Smooth muscle cell (in vitro differentiated cells): ENCODE data around the gene SLC35F4. TPM values are rescaled to one million over a fixed set of nuclear protein-coding genes. Genes with fewer than 3 reads are reported as not detected.

Source experiments
- DNase-seq: peaks from one replicate; lab custom pipeline; 2025; ENCODE audit not compliant: unreplicated experiment; lab: John Stamatoyannopoulos, UW
- H2AFZ ChIP-seq: fragments of 200-600 bp; sonication (generic); 2 replicates; pipeline ENCODE4 v1.6.0; 2016; ENCODE audit warnings: antibody characterized with exemption, low read depth, mild to moderate bottlenecking
- H3F3A ChIP-seq: fragments of 200-600 bp; sonication (generic); 2 replicates; pipeline ENCODE4 v1.6.0; 2017; ENCODE audit warnings: antibody characterized with exemption, low read depth
- H3K27ac ChIP-seq: fragments of 200-600 bp; sonication (generic); 2 replicates; pipeline ENCODE4 v1.5.1; 2016; ENCODE audit warnings: low read depth, mild to moderate bottlenecking
- H3K27me3 ChIP-seq: fragments of 200-600 bp; sonication (generic); 2 replicates; pipeline ENCODE4 v1.6.1; 2016; ENCODE audit warnings: low read depth, mild to moderate bottlenecking
- H3K36me3 ChIP-seq: fragments of 200-600 bp; sonication (generic); 2 replicates; pipeline ENCODE4 v1.5.1; 2016; ENCODE audit warnings: low read depth
- H3K4me1 ChIP-seq: fragments of 200-600 bp; sonication (generic); 2 replicates; pipeline ENCODE4 v1.5.1; 2016; ENCODE audit warnings: low read depth
- H3K4me2 ChIP-seq: fragments of 200-600 bp; sonication (generic); 2 replicates; pipeline ENCODE4 v1.6.0; 2016; ENCODE audit warnings: mild to moderate bottlenecking
- H3K4me3 ChIP-seq: fragments of 200-600 bp; sonication (generic); 2 replicates; pipeline ENCODE4 v1.5.1; 2016; ENCODE audit warnings: mild to moderate bottlenecking
- H3K79me2 ChIP-seq: fragments of 200-600 bp; sonication (generic); 2 replicates; pipeline ENCODE4 v1.6.0; 2016; ENCODE audit warnings: low read depth, mild to moderate bottlenecking
- H3K9ac ChIP-seq: fragments of 200-600 bp; sonication (generic); 2 replicates; pipeline ENCODE4 v1.6.0; 2016; ENCODE audit warnings: low read depth
- H3K9me3 ChIP-seq: fragments of 200-600 bp; sonication (generic); replicated peaks from 2 replicates; pipeline ENCODE4 v1.5.1; 2016; ENCODE audit warnings: low read depth
- H4K20me1 ChIP-seq: fragments of 200-600 bp; sonication (generic); 2 replicates; pipeline ENCODE4 v1.6.0; 2016; ENCODE audit warnings: low read depth
- WGBS: methylation state at CpG from one replicate; pipeline ENCODE4 v1.1.7; 2016; ENCODE audit warnings: low lambda C conversion rate; 5-methylcytosine and 5-hydroxymethylcytosine counted together
- polyA plus RNA-seq: library from polyadenylated mRNA; unstranded; fragments of >200 nt; fragmentation: Nextera tagmentation; extraction: Ambion mirVana; gene quantifications from 2 replicates; pipeline ENCODE4 v1.2.1, GENCODE V29; 2016
- total RNA-seq: library from RNA; depleted of rRNA; stranded (reverse); fragments of >200 nt; gene quantifications from 2 replicates; pipeline ENCODE4 v1.2.3, GENCODE V29; 2014
- TF ChIP-seq, protein P1 (sequence below): fragments of 200-600 bp; sonication (generic); IDR thresholded peaks from 2 replicates; pipeline ENCODE4 v1.5.1; 2017; ENCODE audit warnings: borderline replicate concordance, mild to moderate bottlenecking, antibody characterized with exemption; ENCODE audit not compliant: insufficient read depth, poor library complexity, severe bottlenecking

The SLC35F4 gene
- total and polyA plus RNA-seq, 2 experiments from 2014 or later, result not detected

GRCh38 chr14:57898837-57899572, 33.1 kb upstream of the SLC35F4 start:
- no peaks in the 10 kb centered on the region for H3K4me1 ChIP-seq
- no peak overlapping the region for H3K9ac ChIP-seq
- no peak overlapping the region for H2AFZ ChIP-seq
- DNase-seq, result no peak
- H3K4me3 ChIP-seq, result no peak overlapping the region
- no peaks in the 10 kb centered on the region for H3K27me3 ChIP-seq
- no peaks in the 10 kb centered on the region for H3F3A ChIP-seq
- H3K27ac ChIP-seq, result no peak overlapping the region
- TF ChIP-seq, protein P1, sequence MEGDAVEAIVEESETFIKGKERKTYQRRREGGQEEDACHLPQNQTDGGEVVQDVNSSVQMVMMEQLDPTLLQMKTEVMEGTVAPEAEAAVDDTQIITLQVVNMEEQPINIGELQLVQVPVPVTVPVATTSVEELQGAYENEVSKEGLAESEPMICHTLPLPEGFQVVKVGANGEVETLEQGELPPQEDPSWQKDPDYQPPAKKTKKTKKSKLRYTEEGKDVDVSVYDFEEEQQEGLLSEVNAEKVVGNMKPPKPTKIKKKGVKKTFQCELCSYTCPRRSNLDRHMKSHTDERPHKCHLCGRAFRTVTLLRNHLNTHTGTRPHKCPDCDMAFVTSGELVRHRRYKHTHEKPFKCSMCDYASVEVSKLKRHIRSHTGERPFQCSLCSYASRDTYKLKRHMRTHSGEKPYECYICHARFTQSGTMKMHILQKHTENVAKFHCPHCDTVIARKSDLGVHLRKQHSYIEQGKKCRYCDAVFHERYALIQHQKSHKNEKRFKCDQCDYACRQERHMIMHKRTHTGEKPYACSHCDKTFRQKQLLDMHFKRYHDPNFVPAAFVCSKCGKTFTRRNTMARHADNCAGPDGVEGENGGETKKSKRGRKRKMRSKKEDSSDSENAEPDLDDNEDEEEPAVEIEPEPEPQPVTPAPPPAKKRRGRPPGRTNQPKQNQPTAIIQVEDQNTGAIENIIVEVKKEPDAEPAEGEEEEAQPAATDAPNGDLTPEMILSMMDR, result no peak
- no peaks in the 10 kb centered on the region for H3K79me2 ChIP-seq
- H3K4me2 ChIP-seq, result no peak overlapping the region
- no peaks in the 10 kb centered on the region for H3K9me3 ChIP-seq
- no peaks in the 10 kb centered on the region for H3K36me3 ChIP-seq
- H4K20me1 ChIP-seq, result no peaks in the 10 kb centered on the region
- 82% methylated on average over 7 of the region's 7 CpGs for WGBS

DNA sequence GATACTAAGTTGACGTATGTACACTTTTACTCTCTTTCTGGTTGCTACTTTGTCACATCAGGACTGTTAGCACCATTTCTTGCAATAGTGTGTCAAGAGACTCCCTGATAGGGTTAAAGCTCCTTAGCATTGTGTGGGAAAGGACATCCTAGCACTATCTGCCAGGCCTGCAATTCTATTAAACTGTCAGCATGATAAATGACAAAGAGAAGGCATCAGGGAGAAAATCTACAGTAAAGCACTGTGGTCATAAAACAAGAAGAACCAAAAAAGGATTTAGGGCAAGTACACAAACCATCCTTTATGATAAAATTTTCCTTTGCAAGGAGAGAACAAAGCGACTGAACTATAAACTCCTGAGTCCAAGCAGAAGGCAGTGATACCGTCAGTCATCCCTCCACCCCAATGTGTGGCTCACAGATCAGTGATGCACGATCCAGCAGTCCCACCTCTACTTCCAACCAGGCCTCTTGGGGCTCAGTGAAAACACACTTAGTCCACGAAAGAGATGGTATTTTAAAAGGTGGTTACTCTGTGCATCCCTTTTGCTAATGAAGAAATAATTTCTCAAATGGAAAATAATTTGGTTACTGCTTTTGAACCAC, 31.4 kb upstream of the SLC35F4 start:
- Histone ChIP-seq H3K9me3 (no peaks in the 10 kb centered on the region), H3F3A (no peaks in the 10 kb centered on the region), H2AFZ (no peak overlapping the region), H3K4me1 (no peaks in the 10 kb centered on the region), H3K36me3 (no peaks in the 10 kb centered on the region), H3K4me3 (no peak overlapping the region), H3K9ac (no peak overlapping the region), H4K20me1 (no peaks in the 10 kb centered on the region), H3K27me3 (peaks cover 5% of the 10 kb centered on the region), H3K79me2 (no peaks in the 10 kb centered on the region), H3K27ac (no peak overlapping the region), H3K4me2 (no peak overlapping the region)
- no peak for DNase-seq
- TF ChIP-seq, protein P1, result no peak
- 25% methylated on average over 5 of the region's 5 CpGs for WGBS

DNA sequence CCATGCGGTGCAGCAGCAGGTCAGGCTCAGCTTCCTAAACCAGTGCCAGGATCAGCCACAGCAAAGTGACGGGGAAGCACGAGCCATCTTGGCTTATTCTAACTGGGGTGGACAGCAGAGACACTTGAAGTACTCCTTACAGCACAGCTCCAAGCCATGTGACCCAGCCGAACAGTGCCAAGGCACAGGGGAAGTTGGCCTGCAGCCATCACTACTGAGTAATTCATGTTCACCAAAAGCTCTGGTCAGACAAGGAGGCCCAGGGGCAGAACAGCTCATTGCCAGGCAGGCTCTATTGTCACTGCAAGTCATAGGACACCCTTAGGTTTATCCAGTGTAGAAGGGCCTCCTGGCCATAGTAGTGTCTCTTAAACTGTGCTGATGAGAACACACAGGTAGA, 23.4 kb upstream of the SLC35F4 start:
- 89% methylated on average over 4 of the region's 4 CpGs for WGBS
- Histone ChIP-seq H3K36me3 (no peaks in the 10 kb centered on the region), H3K79me2 (no peaks in the 10 kb centered on the region), H3K4me3 (no peak overlapping the region), H3K9me3 (no peaks in the 10 kb centered on the region), H3K27ac (no peak overlapping the region), H3K4me2 (no peak overlapping the region), H4K20me1 (no peaks in the 10 kb centered on the region), H3K4me1 (no peaks in the 10 kb centered on the region), H3K27me3 (peaks cover 15% of the 10 kb centered on the region), H3F3A (no peaks in the 10 kb centered on the region), H3K9ac (no peak overlapping the region), H2AFZ (no peak overlapping the region)
- TF ChIP-seq, protein P1, result no peak
- no peak for DNase-seq
